Fibroblast of the conjunctiva (primary cell): ENCODE results near the gene LOXL1.
A peak's percentile ranks its signal among the peaks of the same experiment; 100 is the strongest.
"Not testable (repeated sequence)": the region's sequence is repeated elsewhere in the genome, so short reads cannot be mapped to it uniquely, and the experiment has no call there.

Experiments
- DNase-seq: peaks from one replicate; pipeline ENCODE4 v3.0.0-alpha.2; 2010; ENCODE audit warnings: low read depth

LOXL1 gene

DNA sequence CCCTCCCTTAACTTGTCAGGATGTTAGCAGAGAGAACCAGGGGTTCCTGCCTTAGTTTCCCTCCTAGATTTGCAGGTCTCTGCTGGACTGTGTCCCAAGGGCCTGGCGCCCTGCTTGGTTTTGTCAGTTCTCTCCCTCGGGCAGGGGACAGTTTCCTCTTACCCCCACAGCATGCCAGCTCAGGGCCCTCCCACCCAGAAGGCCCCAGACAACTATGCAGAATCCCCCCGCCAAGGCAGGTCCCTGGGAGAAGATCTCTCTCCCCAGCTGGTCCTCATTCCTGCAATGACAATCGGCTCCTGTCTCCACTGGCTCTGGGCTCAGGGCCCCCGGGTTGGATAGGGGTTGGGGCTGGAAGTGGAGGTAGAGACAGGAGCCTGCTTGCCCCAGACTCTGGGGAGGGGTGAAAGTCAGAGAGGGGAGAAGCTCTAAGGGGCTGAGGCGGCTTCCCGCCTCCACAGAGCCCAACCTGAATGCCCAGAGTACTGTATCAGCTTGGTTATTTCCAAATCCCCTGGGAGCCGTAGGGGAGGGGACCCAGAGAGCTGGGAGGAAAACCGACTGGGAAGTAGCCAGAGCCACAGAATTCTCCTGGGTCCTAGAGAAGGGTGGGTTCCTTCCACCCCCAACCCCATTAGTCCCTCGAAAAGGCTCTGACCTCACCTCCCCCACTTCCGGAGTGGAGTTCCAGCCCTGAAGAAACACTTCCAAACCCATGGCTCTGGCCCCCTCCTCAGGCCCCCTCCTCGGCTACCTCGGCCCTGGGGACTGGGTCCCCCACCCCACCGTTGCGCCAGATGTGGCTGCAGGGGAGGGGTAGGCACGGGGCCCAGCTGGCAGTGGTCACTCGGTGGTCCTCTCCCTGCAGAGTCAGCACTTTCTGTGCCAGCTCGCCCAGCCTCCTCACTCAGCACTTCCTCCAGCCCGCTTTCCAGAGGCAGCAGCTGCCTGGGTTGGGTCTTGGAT lies 3.8 kb upstream of the LOXL1 start:
- DNase-seq, result peak; percentile 35

- no peak for DNase-seq
Measured at GRCh38 chr15:73923156-73923487, 3.1 kb upstream of the LOXL1 start.

DNA sequence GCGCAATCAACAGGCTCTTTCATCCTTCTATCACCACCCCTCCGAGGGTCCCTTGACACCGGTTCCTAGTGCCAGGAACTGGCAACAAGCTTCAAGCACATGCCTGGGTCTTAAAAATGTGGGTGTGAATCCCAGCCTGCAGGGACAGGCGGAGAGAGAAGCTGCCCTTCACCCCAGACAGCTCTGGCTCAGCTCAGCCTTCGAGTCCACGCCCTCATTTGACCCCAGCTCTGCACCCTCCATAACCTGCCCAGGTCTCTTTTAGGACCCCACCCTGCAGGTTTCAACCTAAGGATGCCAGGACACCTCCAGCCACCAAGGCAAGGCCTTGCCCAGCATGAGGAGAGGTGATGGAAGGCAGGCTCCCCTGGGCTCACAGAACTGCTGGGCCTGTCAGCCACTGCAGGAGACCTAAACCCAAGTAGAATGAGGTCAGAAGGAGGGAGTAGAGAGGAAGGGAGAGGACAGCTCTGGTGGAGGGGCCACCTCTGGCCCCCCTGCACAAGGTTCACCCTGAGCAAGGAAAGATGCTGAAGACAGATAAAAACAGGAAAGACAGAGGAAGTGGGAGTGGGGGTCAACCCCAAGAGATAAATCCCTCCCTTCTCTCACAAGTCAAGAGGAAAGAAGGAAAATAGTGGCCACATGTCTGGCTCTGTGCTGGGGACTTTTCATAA lies 2.6 kb upstream of the LOXL1 start:
- no peak for DNase-seq

DNA sequence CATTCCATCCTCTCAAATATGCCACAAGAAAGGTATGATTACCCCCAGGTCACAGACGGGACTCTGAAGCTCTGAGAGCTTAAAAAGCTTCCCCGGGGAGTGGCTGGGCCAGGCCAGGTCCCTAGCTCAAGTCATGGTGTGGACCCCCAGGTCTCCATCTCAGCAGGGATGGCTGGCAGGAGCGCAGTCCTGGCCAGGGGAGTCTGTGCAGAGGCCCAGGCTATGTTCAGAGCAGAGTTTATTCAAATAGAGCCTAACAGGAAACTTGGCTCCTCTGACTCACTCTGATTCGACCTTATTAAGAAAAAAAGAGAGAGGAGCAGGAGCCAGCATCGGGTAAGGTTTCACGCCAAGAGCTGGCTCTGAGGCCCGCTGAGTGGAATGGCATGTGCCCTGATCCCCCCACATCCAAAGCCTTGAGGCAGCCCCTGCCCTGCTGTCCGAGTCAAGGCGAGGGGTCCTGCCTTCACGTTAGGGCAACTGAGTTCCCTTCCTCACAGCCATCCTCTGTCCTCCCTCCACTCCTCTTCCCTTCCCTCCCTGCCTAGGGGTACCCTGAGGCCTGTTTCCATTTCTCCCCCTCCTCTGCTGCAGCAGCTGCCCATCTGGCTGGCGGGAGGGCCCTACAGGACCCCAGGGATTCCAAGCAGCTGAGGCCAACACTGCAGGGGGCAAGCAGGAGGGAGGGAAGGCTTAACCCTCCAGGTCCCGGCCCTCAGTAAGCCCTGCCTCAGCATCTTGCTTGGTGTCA lies 1.9 kb upstream of the LOXL1 start:
- DNase-seq, result peak; percentile 88

DNA sequence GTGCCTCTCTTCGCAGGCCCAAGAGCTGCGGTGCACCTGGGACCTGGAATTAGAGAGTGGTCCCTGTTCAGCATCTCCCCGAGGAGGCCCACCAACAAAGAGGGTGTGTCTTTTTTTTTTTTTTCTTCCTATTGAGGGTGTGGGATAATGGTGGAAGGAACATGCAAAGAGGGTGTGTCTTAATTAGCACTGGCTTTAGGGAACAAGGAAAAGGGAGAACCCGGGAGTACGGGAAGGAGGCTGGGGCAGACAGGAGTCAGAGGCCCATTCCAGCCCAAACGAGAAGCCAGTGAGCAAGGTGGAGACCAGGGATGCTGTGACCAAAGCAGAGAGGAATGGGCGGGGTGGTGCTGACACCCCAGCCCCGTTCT lies 429 bp upstream of the LOXL1 start:
- no peak for DNase-seq

- DNase-seq, result no peak
Measured at GRCh38 chr15:73927003-73927475, 777 bp downstream of the LOXL1 start.

DNA sequence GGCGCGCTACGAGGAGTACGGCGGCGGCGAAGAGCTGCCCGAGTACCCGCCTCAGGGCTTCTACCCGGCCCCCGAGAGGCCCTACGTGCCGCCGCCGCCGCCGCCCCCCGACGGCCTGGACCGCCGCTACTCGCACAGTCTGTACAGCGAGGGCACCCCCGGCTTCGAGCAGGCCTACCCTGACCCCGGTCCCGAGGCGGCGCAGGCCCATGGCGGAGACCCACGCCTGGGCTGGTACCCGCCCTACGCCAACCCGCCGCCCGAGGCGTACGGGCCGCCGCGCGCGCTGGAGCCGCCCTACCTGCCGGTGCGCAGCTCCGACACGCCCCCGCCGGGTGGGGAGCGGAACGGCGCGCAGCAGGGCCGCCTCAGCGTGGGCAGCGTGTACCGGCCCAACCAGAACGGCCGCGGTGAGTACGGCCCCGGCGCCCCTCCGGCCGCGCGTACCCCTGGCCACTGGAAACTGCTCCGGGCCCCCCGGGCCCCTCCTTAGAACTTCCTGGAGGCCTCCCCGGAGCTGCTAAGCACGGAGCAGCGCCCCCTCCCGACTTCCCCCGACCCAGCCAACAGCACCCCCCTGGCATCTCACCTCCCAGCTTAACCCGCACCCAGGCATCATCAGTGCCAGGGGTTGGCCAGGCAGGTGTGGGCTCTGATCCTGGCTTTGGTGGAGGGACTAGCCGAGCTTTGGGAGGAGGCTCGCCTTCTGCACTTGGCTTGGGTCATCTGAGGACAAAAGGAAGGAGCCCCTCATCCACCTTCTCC lies 1.4 kb downstream of the LOXL1 start:
- DNase-seq, result no peak

DNA sequence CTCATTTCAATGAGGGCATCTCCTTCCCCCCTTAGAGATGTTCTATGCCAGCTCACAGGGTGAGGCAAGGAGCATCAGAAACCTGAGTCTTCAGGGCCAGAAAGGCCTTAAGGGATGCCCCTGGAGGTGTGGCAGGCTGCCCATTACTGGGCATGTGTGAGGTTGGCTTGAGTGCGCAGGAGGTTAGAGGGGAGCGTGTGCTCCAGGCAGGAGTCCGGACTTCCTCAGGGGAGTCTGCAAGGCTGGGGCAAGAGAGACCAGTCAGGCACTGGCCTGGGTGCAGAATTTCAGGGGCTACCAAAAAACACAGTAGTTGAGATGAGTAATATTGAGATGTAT lies 1.9 kb downstream of the LOXL1 start:
- no peak for DNase-seq

GRCh38 chr15:73928971-73929627 lies 2.8 kb downstream of the LOXL1 start:
- no peak for DNase-seq

GRCh38 chr15:73930371-73930770 lies 4.1 kb downstream of the LOXL1 start:
- DNase-seq, result peak; percentile 82

DNA sequence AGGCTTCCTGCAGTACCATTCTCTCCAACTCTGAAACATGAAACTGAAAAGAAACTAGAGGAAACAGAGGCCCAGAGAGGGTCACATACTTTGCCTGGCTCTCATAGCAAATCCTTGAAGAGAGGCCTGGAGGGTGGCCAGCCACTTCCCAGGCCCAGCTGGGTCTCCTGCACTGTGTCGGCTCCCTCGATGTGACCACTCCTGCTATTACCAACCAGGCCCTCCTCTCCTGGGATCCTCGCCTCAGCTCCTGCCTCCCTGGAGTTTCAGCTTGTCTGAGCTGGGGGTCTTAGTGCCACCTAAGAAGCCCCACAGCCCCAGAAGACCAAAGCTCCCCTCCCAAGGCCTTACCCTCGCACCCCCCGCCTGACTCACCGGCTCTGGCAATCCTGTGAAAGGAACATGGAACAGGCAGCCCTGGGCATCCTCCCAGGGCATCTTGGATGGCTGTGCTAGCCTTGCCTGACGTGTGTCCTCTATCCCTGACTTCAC lies 4.6 kb downstream of the LOXL1 start:
- peak; percentile 71 for DNase-seq

- DNase-seq, result no peak
Measured at GRCh38 chr15:73931441-73931840, 5.2 kb downstream of the LOXL1 start.

DNA sequence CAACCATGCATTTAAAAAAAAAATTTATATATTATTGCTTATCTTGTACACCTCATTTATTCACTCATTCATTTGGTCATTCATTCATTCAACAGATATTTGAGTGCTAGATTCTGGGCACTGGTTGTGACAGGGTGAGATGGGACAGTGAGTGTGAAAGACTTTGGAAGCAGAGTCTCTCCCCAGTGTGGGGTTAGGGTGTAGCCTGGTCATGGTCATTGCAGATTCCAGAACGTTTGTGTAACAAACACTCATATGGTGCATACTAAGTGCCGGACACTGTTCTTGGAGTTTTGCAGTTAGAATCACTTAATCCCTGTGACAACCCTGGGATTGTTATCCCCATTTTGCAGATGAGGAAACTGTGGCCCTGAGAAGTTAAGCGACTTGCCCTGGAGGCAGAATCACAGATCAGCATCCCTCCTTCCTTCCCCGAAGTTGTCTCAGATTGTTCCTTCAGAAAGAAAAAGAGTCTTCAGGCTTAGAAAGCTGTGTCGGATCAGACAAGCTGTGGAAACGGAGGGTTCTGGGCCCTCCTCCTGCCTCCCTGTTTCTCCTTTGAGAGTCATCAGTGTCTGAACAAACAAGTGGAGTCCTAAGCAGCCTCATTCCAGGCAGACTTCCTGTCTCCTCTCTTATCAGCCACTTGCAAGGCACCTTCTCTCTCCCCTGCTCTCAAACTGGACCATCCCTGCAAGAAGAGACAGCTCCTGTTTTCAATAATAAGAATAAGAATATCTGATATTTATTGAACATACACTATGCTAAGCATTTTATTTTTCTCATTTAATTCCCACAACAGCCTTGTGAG lies 6.3 kb downstream of the LOXL1 start:
- no peak for DNase-seq

- no peak for DNase-seq
Measured at GRCh38 chr15:73934281-73934680, 8.0 kb downstream of the LOXL1 start.

GRCh38 chr15:73935547-73935946 lies 9.3 kb downstream of the LOXL1 start:
- no peak for DNase-seq

- DNase-seq, result no peak
Measured at GRCh38 chr15:73936181-73936580, 9.9 kb downstream of the LOXL1 start.

GRCh38 chr15:73936588-73937290 lies 10.5 kb downstream of the LOXL1 start:
- no peak for DNase-seq

DNA sequence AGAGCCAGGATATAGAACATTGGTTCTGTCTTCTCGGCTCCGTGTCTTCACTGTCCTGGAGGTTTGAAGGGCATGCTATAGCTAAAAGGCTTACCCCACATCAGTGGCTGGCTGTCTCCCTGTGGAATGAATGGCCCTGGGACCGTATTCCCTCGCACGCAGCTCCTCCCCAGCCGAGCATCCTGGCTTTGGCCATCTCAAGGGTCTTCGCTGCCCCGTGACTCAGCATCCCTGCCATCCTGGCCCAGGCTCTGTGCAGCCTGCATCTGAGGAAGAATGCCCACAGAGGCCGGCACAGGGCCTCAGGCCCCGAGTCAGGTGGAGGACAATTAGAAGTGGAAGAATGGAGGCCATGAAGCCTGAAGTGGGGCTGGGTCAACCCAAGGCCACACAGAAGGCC lies 11.0 kb downstream of the LOXL1 start:
- DNase-seq, result no peak

- DNase-seq, result no peak
Measured at GRCh38 chr15:73937726-73938125, 11.5 kb downstream of the LOXL1 start.

DNA sequence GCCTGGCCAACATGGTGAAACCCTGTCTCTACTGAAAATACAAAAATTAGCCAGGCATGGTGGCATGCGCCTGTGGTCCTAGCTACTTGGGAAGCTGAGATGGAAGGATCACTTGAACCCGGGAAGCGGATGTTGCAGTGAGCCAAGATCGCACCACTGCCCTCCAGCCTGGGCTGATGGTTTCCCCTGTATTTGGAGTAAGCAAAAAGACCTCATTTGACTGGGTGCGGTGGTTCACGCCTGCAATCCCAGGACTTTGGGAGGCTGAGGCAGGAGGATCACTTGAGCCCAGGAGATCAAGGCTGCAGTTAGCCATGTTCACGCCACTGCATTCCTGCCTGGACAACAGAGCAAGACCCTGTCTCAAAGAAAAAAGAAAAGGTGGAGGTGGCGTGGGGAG lies 12.3 kb downstream of the LOXL1 start:
- not testable (repeated sequence) for DNase-seq
